Measurements from ENCODE around the gene CFAP251.

Gene CFAP251

DNA sequence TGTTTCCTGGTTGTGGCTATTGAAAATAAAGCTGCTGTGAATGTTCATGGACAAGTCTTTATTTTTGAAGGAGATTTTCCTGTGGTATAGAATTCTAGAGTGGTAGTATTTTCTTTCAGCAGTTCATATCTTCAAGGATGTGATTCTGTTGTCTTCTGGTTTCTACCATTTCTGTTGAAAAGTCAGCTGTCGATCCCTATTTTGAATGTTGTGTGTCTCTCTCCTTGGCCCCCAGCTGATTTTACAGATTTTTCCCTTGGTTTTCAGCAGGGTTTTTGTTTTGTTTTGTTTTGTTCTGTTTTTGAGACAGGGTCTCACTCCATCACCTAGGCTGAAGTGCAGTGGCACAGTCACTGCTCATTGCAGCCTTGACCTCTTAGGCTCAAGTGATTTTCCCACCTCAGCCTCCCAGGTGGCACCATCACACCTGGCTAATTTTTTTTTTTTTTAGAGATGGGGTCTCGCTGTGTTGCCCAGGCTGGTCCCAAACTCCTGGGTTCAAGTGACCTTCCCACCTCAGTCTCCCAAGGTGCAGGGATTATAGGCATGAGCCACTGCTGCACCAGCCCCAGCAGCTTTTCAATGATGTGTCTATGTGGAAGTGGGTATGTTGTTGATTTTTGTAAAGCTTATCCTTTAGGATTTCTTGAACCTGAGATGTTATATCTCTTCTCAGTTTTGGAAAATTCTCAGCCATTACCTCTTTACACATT, 28.1 kb downstream of the CFAP251 start:
- no peak for DNase-seq

GRCh38 chr12:121947981-121948380, 29.6 kb downstream of the CFAP251 start:
- no peak for DNase-seq

DNA sequence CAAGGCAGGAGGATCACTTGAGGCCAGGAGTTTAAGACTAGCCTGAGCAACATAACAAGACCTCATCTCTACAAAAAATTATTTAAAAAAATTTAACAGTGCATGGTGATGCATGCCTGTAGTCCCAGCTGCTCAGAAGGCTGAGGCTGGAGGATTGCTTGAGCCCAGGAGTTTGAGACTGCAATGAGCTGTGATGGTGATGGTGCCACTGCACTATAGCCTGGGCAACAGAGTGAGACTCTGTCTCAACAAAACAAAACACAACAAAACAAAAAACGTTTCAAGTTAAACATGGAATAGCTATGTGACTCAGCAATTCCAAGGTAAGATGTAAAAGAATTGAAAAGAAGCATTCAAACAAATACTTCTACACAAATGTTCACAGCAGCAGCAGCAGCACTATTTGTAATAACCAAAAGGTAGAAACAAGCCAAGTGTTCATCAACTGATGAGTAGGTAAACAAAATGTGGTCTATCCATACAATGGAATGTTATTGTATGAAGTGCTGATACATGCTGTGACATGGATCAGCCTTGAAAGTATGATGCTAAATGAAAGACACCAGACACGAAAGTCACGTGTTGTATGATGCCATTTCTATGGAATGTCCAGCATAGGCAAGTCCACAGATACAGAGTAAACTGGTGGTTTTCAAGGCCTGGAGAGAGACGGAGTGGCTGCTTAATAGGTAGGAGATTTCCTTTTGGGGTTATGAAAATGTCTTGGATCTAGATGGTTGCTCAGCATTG, 31.4 kb downstream of the CFAP251 start:
- no peak for DNase-seq

DNA sequence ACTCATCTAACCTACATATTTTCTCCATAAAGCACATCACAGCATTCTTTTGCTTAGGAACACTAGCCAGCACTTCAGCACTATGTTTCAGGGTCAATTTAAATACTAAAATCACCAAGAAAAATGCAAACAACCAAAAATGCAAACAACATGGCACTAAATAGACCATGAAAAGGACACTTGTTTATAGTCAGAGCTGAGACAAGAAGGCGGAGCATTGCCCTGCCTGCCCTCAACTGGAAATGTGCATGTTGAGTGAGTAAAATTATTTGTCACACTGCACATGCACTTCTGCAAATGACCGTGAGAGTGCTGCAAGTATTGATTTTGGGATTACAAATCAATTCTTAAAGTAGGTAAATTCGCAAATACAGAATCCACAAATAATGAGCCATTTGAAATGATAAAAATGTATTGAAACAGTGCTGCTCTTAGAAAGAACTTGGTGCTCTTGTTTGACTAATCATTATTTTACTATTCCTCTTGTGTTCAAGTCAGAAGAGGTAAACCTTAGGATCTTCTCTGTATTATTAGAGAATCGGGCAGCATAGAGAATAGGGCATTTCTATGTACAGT, 34.8 kb downstream of the CFAP251 start:
- no peak for DNase-seq

DNA sequence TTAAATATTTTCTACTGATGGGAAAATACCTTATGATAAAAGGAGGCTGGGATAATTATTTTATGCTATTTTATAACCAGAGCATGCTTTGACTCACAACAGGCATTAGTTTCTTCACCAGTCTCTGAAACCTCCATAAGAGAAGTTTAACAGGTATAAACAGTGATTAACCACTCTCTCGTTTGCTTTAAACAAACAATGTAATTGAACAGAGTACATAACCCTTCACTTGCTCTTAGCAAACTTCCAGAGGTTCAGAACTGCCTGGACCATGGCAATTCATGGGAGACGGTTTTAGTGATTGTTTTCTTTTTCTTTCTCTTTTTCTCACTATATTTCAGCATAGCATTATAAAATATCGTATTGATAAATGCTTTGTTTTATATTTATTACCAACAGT, 35.3 kb downstream of the CFAP251 start:
- DNase-seq, result no peak

GRCh38 chr12:121955258-121956237, 37.2 kb downstream of the CFAP251 start:
- no peak for DNase-seq

DNA sequence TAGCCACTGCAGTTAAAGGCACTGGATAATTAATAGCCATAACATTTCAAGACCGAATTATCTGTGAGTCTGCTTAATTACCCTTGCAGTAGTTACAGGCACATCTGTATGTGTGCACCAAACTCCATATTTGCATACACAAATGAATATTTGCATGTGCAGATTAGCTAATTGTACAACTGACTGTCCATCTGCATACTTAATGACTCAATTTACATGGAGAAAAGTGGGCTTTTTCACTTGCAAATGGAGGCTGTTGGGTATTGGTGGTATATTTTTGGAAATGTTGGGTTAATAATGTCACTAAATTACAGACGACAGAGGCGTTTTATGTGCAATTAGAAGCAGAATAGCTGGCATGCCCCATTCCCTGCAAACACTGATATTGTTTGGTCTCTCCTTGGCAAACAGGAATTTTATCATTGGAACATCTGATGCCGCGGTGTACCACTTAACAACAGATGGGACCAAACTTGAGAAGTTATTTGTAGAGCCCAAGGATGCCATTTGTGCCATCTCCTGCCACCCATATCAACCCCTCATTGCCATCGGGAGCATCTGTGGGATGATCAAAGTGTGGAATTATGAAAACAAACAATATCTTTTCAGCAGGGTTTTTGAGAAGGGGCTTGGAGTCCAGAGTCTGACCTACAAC, 39.6 kb downstream of the CFAP251 start:
- no peak for DNase-seq

DNA sequence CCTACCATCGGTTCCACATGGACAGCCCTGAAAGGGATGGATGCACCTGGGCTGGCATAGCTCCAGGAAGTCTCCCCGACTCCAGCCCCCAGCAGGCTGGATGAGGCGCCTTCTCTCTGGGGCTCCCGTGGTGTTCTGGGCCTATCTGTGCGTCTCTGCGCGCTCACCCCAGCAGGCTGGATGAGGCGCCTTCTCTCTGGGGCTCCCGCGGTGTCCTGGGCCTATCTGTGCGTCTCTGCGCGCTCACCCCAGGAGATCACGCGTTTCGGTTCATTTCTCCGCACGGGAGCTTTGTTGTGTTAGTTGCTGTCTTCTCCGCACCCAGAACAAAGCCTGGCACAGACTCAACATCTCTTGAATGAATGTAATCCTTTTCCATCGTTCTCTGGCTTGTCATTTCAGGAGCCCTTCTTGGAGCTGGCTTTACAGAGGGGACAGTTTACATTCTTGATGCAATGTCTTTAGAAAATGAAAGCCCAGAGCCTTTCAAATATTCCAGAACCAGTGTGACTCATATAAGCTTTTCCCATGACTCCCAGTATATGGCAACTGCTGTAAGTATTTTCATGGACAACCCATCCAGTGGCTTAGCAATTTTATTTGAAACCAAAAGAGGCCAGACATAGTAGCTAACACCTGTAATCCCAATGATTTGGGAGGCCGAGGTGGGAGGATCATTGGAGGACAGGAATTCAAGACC, 40.3 kb downstream of the CFAP251 start:
- no peak for DNase-seq

DNA sequence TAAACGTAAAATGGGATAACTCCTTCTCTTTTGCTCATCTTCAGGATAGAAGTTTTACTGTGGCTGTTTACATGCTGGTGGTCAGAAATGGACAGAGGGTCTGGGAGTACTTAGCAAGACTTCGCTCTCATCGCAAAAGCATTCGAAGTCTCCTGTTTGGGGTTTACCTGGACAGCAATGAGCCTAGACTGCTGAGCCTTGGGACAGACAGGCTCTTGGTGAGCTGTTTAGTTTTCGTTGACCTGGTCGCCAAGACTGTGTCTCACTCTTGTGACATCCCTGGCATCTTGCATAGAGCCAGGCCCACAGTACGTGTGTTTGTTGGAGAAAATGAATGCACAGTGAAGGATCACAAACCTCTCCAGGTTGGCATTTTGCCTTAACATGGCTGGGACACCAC, 42.1 kb downstream of the CFAP251 start:
- DNase-seq, result no peak

DNA sequence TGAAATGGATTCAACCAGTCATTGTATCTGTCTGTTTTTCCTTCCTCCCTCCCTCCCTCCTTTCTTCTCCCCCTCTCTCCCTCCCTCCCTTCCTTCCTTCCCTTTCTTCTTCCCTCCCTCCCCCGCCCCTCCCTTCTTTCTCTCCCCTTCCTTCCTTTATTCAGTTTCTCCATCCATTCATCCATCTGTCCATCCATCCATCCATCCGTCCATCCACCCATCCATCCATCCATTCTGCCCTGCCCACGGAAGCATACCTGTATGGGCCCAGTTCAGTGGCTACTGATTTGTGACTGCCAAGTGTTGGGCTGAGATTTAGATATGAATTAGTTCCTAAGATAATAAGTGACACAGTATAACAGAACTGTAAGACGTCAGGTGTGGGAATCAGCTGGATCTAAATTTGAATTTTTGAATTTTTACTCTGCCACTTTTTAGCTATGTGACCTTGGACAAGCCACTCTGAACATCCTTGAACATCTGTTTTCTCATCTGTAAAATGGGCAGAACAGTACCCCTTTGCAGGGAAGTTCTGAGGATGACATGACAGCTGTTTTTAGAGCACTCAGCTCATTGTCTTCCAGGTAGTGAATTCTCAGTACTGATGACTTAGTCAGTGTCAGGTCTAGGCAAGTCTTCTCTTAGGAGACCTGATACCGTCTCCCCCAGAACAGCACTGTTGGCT, 42.9 kb downstream of the CFAP251 start:
- DNase-seq, result no peak

DNA sequence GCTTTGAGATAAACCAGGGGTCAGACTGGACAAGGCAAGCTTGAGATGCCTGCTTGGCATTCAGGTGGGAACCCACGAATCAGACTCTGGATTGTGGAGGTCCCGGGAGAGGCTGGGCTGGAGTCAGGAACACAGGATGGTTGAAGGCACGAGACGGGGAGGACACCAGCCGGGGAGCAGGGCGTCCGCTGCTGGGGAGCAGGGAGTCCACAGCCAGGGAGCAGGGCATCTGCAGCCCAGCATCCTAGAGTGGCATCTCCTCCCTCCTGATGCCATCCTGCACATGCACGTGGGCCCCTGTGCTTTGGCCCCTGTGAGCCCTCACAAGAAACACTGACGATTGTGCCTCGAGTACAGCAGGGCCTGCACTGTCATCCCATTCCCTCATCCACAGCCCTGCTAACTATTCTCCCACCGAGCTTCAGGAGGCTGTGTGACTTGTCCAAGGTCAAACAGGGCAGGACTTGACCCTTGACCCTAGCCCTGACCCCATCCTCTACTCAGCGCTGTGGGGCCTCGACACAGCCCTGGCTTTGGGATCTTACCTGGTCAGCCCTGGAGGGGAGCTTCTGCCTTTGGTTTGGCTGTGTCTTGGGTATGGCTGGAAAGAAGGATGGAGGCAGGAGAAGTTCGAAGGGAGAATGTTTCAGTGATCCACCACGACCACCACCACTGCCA, 45.1 kb downstream of the CFAP251 start:
- DNase-seq, result no peak

GRCh38 chr12:121964813-121965643, 46.6 kb downstream of the CFAP251 start:
- DNase-seq, result no peak

DNA sequence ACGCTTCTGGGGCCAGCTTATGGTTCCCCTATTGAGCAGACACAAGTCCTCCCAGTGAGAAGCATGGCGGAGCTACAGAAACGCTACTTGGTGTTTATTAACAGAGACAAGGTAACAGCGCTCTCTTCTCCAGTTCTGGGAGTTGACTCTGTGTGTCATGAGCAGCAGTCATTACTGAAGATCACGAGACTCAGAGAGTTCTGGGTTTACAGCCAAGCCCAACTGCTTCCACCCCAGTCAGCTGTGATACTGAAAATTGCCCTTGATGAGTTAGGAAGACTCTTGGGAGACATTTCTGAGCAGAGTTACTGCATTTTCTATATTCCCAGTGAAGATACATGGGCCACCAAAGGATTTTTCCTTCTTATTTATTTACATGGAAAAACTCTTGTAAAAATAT, 48.6 kb downstream of the CFAP251 start:
- no peak for DNase-seq

DNA sequence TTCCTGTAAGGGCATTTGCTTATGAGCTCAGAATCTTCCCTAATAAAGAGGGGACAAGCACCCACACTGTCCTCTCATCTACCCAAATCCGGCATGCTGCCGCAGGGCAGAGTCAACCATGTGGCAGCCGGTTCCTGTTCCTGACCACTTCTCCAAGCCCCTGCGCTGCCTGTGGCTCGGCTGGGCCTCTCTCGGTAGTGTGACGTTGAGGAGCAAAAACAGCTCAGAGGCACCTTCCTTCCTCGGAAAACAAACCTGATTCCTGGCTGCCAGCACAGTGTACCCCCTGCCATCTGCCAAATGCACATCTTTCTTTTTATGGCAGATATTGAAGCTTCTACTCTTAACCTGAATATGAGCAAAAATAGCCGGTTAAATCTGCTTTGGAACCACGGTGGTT, 50.5 kb downstream of the CFAP251 start:
- DNase-seq, result no peak

- DNase-seq, result no peak
These were observed 51.3 kb downstream of the CFAP251 start for GRCh38 chr12:121969726-121970125.

DNA sequence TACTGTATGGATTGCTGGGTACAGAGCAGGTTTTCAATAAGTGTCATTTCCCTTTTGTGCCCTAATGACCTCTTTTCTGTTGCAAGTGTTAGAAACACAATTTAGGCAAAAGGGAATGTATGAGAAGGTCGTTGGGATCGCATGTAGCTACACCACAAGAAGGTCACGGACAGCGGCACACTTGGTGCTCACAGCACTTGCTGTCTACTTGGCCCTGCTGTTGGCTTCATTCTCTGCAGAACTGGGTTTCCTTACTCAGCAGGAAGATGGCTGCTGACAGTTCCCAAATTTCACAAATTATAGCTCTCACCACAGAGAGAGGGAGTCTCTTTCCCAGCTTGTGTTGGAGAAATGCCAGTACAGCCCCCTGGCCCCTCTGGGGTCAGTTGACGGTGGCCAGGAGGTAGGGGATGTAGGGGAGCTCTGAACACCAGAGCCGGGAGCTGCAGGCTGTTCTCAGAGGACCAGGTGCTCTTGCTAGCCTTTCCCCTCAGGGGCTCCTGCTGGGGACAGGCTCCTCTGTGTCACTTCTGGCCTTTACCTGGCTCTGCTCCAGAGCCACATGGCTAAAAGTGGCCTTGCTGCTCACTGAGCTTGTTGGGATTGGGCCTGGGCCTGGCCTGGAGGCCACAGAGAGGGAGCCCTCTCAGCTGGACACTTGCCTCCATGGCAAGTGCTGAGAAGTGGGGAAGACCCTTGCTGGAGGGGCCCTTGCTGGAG, 52.3 kb downstream of the CFAP251 start:
- DNase-seq, result no peak

GRCh38 chr12:121974026-121974985, 55.9 kb downstream of the CFAP251 start:
- DNase-seq, result no peak

- no peak for DNase-seq
These were observed 56.6 kb downstream of the CFAP251 start for GRCh38 chr12:121975021-121975420.
